LNCaP clone FGC (cell line): ENCODE results near the gene GPR132.

Source experiments
- DNase-seq: peaks from one replicate; pipeline ENCODE4 v3.0.0-alpha.2; 2011; ENCODE audit warnings: low read depth
- H3K4me3 ChIP-seq: 2 replicates; pipeline ENCODE4 v1.5.1; 2011; ENCODE audit warnings: mild to moderate bottlenecking, low read depth, low read length, control low read depth
- TF ChIP-seq, protein P1 (sequence below): IDR thresholded peaks from 2 replicates; pipeline ENCODE4 v1.5.1; 2012; ENCODE audit warnings: mild to moderate bottlenecking; ENCODE audit not compliant: control insufficient read depth, insufficient read depth; ENCODE audit errors: extremely low read depth

Gene GPR132

DNA sequence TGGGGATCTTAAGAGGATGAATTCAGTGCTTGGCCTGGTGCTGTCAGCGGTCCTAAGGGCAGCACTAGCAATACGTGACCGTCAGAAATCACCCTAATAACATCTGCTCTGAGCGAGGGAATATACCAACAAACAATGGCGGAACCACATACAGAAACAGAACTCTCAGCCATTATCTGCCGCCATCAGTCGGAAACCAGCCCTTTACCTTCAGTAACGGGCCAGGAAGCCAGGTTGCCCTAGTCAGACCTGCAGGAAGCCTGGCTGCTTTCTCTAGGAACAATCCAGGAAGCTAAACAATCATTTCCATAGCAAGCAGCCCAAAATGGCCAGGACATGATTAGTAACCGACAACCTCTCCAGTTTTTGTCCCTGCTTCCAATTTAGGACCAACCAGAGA lies 50.0 kb downstream of the GPR132 start:
- no peak overlapping the region for H3K4me3 ChIP-seq
- no peak for DNase-seq
- TF ChIP-seq, protein P1, sequence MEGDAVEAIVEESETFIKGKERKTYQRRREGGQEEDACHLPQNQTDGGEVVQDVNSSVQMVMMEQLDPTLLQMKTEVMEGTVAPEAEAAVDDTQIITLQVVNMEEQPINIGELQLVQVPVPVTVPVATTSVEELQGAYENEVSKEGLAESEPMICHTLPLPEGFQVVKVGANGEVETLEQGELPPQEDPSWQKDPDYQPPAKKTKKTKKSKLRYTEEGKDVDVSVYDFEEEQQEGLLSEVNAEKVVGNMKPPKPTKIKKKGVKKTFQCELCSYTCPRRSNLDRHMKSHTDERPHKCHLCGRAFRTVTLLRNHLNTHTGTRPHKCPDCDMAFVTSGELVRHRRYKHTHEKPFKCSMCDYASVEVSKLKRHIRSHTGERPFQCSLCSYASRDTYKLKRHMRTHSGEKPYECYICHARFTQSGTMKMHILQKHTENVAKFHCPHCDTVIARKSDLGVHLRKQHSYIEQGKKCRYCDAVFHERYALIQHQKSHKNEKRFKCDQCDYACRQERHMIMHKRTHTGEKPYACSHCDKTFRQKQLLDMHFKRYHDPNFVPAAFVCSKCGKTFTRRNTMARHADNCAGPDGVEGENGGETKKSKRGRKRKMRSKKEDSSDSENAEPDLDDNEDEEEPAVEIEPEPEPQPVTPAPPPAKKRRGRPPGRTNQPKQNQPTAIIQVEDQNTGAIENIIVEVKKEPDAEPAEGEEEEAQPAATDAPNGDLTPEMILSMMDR, result no peak

- no peak for DNase-seq
- TF ChIP-seq, protein P1, result no peak
- H3K4me3 ChIP-seq, result no peak overlapping the region
Measured at GRCh38 chr14:105014631-105015030, 50.6 kb downstream of the GPR132 start.

GRCh38 chr14:105014032-105014431 lies 51.2 kb downstream of the GPR132 start:
- no peak for DNase-seq
- H3K4me3 ChIP-seq, result no peak overlapping the region
- TF ChIP-seq, protein P1, result no peak

GRCh38 chr14:105013150-105013785 lies 52.0 kb downstream of the GPR132 start:
- no peak for DNase-seq
- TF ChIP-seq, protein P1, result 0 out of 2 replicates have a peak, but pooled peaks have one; percentile 16
- no peak overlapping the region for H3K4me3 ChIP-seq

GRCh38 chr14:105012171-105012985 lies 52.9 kb downstream of the GPR132 start:
- H3K4me3 ChIP-seq, result no peak overlapping the region
- no peak for DNase-seq
- TF ChIP-seq, protein P1, result 0 out of 2 replicates have a peak, but pooled peaks have one; percentile 7

DNA sequence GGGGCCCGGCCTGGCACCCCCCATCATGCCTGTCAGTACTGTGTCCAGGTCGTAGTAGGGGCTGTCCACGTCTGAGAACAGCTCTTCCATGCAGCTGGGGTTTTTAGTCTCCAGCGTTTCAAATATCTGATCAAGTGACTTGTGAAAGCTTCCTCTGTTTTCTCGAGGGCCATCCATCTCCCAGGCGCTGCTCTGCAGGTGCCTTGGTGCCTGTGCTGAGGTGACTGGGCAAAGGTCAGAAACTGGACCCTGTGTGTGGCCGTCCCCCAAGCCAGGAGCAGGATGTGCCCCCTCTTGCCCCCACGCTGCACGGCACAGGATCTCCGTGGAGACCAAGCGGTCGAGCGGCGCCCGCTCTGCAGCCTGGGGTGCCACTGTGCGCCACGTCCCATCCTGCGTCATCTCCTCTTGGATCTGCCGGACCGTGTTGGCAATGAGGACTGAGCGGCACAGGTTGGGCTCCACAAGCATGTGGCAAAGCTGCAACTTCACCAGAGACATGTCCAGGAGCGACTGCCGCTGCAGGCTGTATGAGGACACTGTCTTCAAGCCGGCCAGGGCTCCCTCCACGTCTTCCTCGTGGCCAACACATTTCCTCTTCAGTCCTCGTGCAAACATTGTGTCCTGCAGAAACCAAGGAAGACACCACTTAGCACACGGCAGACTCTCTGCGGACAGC lies 53.8 kb downstream of the GPR132 start:
- no peak for DNase-seq
- TF ChIP-seq, protein P1, result no peak
- H3K4me3 ChIP-seq, result no peak overlapping the region
